Measurements from ENCODE around the gene NACA2. TPM values are rescaled to one million over a fixed set of nuclear protein-coding genes. Genes with fewer than 3 reads are reported as not detected.
"Not testable (repeated sequence)": the region's sequence is repeated elsewhere in the genome, so short reads cannot be mapped to it uniquely, and the experiment has no call there.

The NACA2 gene
- polyA plus RNA-seq, 1 donor (not counting 4 experiments of a cell fraction or from before 2014, with no cell fraction given), result 0.79 TPM

DNA sequence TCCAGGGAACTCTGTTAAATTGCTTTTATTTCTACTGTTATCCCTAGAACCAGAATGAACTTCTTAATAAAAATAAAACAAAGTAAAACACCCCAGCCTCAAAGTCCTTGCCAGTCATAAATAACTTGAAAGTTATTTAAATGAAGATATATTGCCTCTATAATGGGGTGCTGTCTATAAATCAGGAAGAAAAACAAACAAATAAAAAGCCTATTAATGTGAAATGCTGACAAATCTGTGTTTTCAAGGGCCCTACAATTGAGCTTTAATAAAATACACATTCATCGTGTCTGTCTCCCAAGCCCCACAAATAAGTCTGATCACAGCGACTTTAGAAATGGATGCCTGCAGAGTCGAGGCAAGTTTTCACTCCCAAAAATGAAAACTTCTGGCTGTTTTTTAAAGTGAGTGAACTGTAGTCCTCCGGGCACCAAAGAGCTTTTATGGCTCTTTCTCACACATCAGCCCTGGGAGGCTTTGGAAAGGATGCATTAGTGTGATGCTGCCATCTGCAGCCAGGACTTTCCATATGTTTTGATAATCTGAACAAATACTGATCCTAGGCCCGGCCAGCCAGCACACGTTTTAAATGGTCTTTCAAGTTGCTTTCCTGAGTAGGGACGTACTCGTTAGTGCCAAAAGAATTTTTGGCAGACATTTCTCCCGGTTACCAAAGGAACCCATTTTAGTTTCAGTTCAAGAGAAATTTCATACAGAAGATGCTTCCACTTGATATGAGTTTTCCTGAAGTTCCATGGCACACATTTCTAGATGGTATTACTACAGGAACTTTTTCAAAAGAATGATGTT is 16.3 kb downstream of the NACA2 start:
- Histone ChIP-seq H3K9ac (ENCODE audit: control insufficient read depth, extremely low read depth, insufficient read depth, low read length) (no peak overlapping the region), H2AFZ (ENCODE audit: control insufficient read depth, low read length) (no peak overlapping the region), H3K4me2 (ENCODE audit: control insufficient read depth, extremely low read depth, insufficient read depth, low read depth, low read length) (no peak overlapping the region), H3K4me3 (ENCODE audit: control insufficient read depth in 2 of 3, extremely low read depth in 1 of 3, insufficient read depth in 2 of 3, low read depth in 1 of 3, low read length in 3 of 3) (no peak overlapping the region), H3K79me2 (ENCODE audit: control insufficient read depth, insufficient read depth, low read length) (no peaks in the 10 kb centered on the region), H3K36me3 (ENCODE audit: control insufficient read depth in 2 of 2, extremely low read depth in 1 of 2, insufficient read depth in 2 of 2, low read length in 2 of 2) (no peaks in the 10 kb centered on the region), H4K20me1 (ENCODE audit: control insufficient read depth, extremely low read depth, insufficient read depth, low read length) (no peaks in the 10 kb centered on the region), H3K27ac (ENCODE audit: control insufficient read depth, insufficient read depth, low read length) (no peak overlapping the region), H3K9me1 (ENCODE audit: control insufficient read depth, extremely low read depth, insufficient read depth, low read length) (no peaks in the 10 kb centered on the region), H3K27me3 (ENCODE audit: control insufficient read depth, extremely low read depth, insufficient read depth, low read length) (no peaks in the 10 kb centered on the region), H3K4me1 (ENCODE audit: control insufficient read depth, extremely low read depth, insufficient read depth, low read length) (no peaks in the 10 kb centered on the region), H3K9me3 (ENCODE audit: control insufficient read depth, low read depth, low read length) (no peaks in the 10 kb centered on the region)
- dilution Hi-C loops (cut with MboI; ENCODE audit: extremely low pct_ligation_motif_present, low sequenced_read_pairs), result no loop called here
- DNase-seq (ENCODE audit: low read depth, low spot score) (no peak), FAIRE-seq (no peak)
- no peak for TF ChIP-seq EZH2 (IDR thresholded peaks at IDR 0.05; ENCODE audit: low read length)
- TF ChIP-seq, protein P1, sequence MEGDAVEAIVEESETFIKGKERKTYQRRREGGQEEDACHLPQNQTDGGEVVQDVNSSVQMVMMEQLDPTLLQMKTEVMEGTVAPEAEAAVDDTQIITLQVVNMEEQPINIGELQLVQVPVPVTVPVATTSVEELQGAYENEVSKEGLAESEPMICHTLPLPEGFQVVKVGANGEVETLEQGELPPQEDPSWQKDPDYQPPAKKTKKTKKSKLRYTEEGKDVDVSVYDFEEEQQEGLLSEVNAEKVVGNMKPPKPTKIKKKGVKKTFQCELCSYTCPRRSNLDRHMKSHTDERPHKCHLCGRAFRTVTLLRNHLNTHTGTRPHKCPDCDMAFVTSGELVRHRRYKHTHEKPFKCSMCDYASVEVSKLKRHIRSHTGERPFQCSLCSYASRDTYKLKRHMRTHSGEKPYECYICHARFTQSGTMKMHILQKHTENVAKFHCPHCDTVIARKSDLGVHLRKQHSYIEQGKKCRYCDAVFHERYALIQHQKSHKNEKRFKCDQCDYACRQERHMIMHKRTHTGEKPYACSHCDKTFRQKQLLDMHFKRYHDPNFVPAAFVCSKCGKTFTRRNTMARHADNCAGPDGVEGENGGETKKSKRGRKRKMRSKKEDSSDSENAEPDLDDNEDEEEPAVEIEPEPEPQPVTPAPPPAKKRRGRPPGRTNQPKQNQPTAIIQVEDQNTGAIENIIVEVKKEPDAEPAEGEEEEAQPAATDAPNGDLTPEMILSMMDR (optimal IDR thresholded peaks at IDR 0.05 in 1 of 3, IDR thresholded peaks at IDR 0.05 in 1 of 3, conservative IDR thresholded peaks at IDR 0.05 in 1 of 3; ENCODE audit: extremely low read depth in 1 of 3, insufficient read depth in 2 of 3, low read length in 3 of 3), result peak; percentile 32 to 51 (median 37)

GRCh38 chr17:61572547-61572946 is 18.5 kb downstream of the NACA2 start:
- dilution Hi-C loops (cut with MboI; ENCODE audit: extremely low pct_ligation_motif_present, low sequenced_read_pairs); H3K9ac ChIP-seq (ENCODE audit: control insufficient read depth, extremely low read depth, insufficient read depth, low read length); H4K20me1 ChIP-seq (ENCODE audit: control insufficient read depth, extremely low read depth, insufficient read depth, low read length); H3K79me2 ChIP-seq (ENCODE audit: control insufficient read depth, insufficient read depth, low read length); H3K27me3 ChIP-seq (ENCODE audit: control insufficient read depth, extremely low read depth, insufficient read depth, low read length); H3K4me1 ChIP-seq (ENCODE audit: control insufficient read depth, extremely low read depth, insufficient read depth, low read length); H3K36me3 ChIP-seq (ENCODE audit: control insufficient read depth in 2 of 2, extremely low read depth in 1 of 2, insufficient read depth in 2 of 2, low read length in 2 of 2); DNase-seq (ENCODE audit: low read depth, low spot score); H3K9me1 ChIP-seq (ENCODE audit: control insufficient read depth, extremely low read depth, insufficient read depth, low read length); H3K4me2 ChIP-seq (ENCODE audit: control insufficient read depth, extremely low read depth, insufficient read depth, low read depth, low read length); H3K9me3 ChIP-seq (ENCODE audit: control insufficient read depth, low read depth, low read length); FAIRE-seq; H3K4me3 ChIP-seq (ENCODE audit: control insufficient read depth in 2 of 3, extremely low read depth in 1 of 3, insufficient read depth in 2 of 3, low read depth in 1 of 3, low read length in 3 of 3); H3K27ac ChIP-seq (ENCODE audit: control insufficient read depth, insufficient read depth, low read length); H2AFZ ChIP-seq (ENCODE audit: control insufficient read depth, low read length): not testable (repeated sequence)

Measured in keratinocyte (primary cell).